OCI-LY7 (cell line): ENCODE data around the gene ZNF101. TPM values are rescaled to one million over a fixed set of nuclear protein-coding genes. Genes with fewer than 3 reads are reported as not detected.

Experiments used
- BruUV-seq: library from RNA; stranded (reverse); fragments of 400-500 nt; replicated peaks from 2 replicates; lab custom pipeline; 2021; lab: Mats Ljungman, UMichigan
- CTCF ChIA-PET: fragments of 300-600 bp; sonication (Branson Sonifier 250); formaldehyde crosslinking; loops from one replicate; lab custom pipeline; 2022; ENCODE audit warnings: antibody characterized with exemption; ENCODE audit not compliant: unreplicated experiment; lab: Charles Lee
- POLR2A ChIA-PET: fragments of 300-600 bp; sonication (Branson Sonifier 250); formaldehyde crosslinking; loops from one replicate; lab custom pipeline; 2022; ENCODE audit warnings: antibody characterized with exemption; lab: Charles Lee
- DNase-seq: peaks from one replicate; pipeline ENCODE4 v3.0.0-alpha.2; 2015; ENCODE audit warnings: low spot score
- H2AFZ ChIP-seq: fragments of 200-600 bp; sonication (generic), shearing (Covaris generic); 2 replicates; pipeline ENCODE4 v1.6.1; 2014; ENCODE audit warnings: mild to moderate bottlenecking, antibody characterized with exemption, low read length, moderate library complexity
- H3K27ac ChIP-seq: fragments of 200-600 bp; sonication (generic); 2 replicates; pipeline ENCODE4 v1.5.1; 2014; ENCODE audit warnings: mixed run types, low read depth, mild to moderate bottlenecking, moderate library complexity, low read length, inconsistent platforms; ENCODE audit not compliant: poor library complexity, severe bottlenecking
- H3K36me3 ChIP-seq: fragments of 200-600 bp; sonication (generic); 2 replicates; pipeline ENCODE4 v1.6.1; 2014; ENCODE audit warnings: mild to moderate bottlenecking, antibody characterized with exemption, low read length, moderate library complexity, mixed read lengths; ENCODE audit not compliant: insufficient read depth
- H3K4me1 ChIP-seq: fragments of 200-600 bp; sonication (generic); 2 replicates; pipeline ENCODE4 v1.5.1; 2014; ENCODE audit warnings: mild to moderate bottlenecking, low read length; ENCODE audit not compliant: insufficient read depth, poor library complexity, severe bottlenecking
- H3K4me2 ChIP-seq: fragments of 200-600 bp; sonication (generic); 2 replicates; pipeline ENCODE4 v1.6.1; 2014; ENCODE audit warnings: mild to moderate bottlenecking, low read length
- H3K4me3 ChIP-seq: fragments of 200-600 bp; sonication (generic); 2 replicates; pipeline ENCODE4 v1.5.1; 2014; ENCODE audit warnings: mild to moderate bottlenecking, low read depth, low read length; ENCODE audit not compliant: poor library complexity, severe bottlenecking
- H3K79me2 ChIP-seq: fragments of 200-600 bp; sonication (generic); 2 replicates; pipeline ENCODE4 v1.6.1; 2016; ENCODE audit warnings: low read depth, mild to moderate bottlenecking, low read length, moderate library complexity, mixed read lengths; ENCODE audit not compliant: insufficient read depth
- H3K9me2 ChIP-seq: fragments of 200-600 bp; sonication (generic); 2 replicates; pipeline ENCODE4 v1.6.1; 2016; ENCODE audit warnings: mild to moderate bottlenecking, low read length, mixed read lengths; ENCODE audit not compliant: insufficient read depth
- H3K9me3 ChIP-seq: fragments of 200-600 bp; sonication (generic); 2 replicates; pipeline ENCODE4 v1.6.1; 2014; ENCODE audit warnings: mild to moderate bottlenecking, mixed run types, low read length, mixed read lengths
- H4K20me1 ChIP-seq: fragments of 200-600 bp; sonication (generic); 2 replicates; pipeline ENCODE4 v1.6.1; 2014; ENCODE audit warnings: mild to moderate bottlenecking, antibody characterized with exemption, low read length, moderate library complexity, mixed read lengths; ENCODE audit not compliant: insufficient read depth
- EZH2phosphoT487 ChIP-seq: fragments of 200-600 bp; sonication (generic); IDR thresholded peaks from 2 replicates; pipeline ENCODE4 v1.6.1; 2018; ENCODE audit warnings: low read depth, borderline replicate concordance, mild to moderate bottlenecking, mixed run types, antibody characterized with exemption, low read length, moderate library complexity, mixed read lengths
- intact Hi-C: fragments of 100-400 bp; cut with micrococcal nuclease; formaldehyde crosslinking; loops from one replicate; pipeline ENCODE4 v1.10.0; 2022; ENCODE audit not compliant: unreplicated experiment
- total RNA-seq, 2 experiments: library from RNA; depleted of rRNA in 1 of 2; stranded (reverse); fragments of >200 nt in 1 of 2; shearing (Covaris generic) in 1 of 2; gene quantifications; 2 replicates each; pipeline ENCODE4 v1.2.3, GENCODE V29; 2014 to 2022
- TF ChIP-seq, protein P1 (sequence below): fragments of 200-600 bp; sonication (generic); conservative IDR thresholded peaks from 2 replicates; pipeline ENCODE4 v1.5.1; 2014; ENCODE audit warnings: mild to moderate bottlenecking, antibody characterized with exemption, low read length, moderate library complexity, mixed read lengths

The ZNF101 gene
- total RNA-seq, 2 experiments from 2014 or later, result 66.6 to 83.8 TPM

GRCh38 chr19:19656451-19657396 lies 11.9 kb upstream of the ZNF101 start:
- ChIA-PET CTCF (no interaction called here), POLR2A (no interaction called here)
- Histone ChIP-seq H3K36me3 (peaks cover 92% of the 10 kb centered on the region), H3K27ac (no peak overlapping the region), H3K79me2 (peaks cover 10% of the 10 kb centered on the region), H2AFZ (no peak overlapping the region), H4K20me1 (peaks cover 7% of the 10 kb centered on the region; the same call in 1 of the 2 replicates), H3K4me3 (no peak overlapping the region), H3K4me1 (peaks cover 8% of the 10 kb centered on the region), H3K4me2 (no peak overlapping the region), H3K9me2 (no peaks in the 10 kb centered on the region), H3K9me3 (no peaks in the 10 kb centered on the region)
- TF ChIP-seq EZH2phosphoT487, result no peak
- TF ChIP-seq, protein P1, sequence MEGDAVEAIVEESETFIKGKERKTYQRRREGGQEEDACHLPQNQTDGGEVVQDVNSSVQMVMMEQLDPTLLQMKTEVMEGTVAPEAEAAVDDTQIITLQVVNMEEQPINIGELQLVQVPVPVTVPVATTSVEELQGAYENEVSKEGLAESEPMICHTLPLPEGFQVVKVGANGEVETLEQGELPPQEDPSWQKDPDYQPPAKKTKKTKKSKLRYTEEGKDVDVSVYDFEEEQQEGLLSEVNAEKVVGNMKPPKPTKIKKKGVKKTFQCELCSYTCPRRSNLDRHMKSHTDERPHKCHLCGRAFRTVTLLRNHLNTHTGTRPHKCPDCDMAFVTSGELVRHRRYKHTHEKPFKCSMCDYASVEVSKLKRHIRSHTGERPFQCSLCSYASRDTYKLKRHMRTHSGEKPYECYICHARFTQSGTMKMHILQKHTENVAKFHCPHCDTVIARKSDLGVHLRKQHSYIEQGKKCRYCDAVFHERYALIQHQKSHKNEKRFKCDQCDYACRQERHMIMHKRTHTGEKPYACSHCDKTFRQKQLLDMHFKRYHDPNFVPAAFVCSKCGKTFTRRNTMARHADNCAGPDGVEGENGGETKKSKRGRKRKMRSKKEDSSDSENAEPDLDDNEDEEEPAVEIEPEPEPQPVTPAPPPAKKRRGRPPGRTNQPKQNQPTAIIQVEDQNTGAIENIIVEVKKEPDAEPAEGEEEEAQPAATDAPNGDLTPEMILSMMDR, result no peak
- no peak for DNase-seq
- BruUV-seq, result no TSS peak
- intact Hi-C loops, result no loop called here

- peaks cover 10% of the 10 kb centered on the region; the same call in 1 of the 2 replicates for H4K20me1 ChIP-seq
- intact Hi-C loops, result no loop called here
- peaks cover 16% of the 10 kb centered on the region for H3K79me2 ChIP-seq
- no peak overlapping the region for H3K4me3 ChIP-seq
- H3K36me3 ChIP-seq, result peaks cover 86% of the 10 kb centered on the region
- no peak overlapping the region for H3K27ac ChIP-seq
- no peak for DNase-seq
- TF ChIP-seq, protein P1, result no peak
- TF ChIP-seq EZH2phosphoT487, result no peak
- peaks cover 15% of the 10 kb centered on the region for H3K4me1 ChIP-seq
- H2AFZ ChIP-seq, result no peak overlapping the region
- H3K9me3 ChIP-seq, result no peaks in the 10 kb centered on the region
- BruUV-seq, result no TSS peak
- H3K9me2 ChIP-seq, result no peaks in the 10 kb centered on the region
- ChIA-PET POLR2A (no interaction called here), CTCF (no interaction called here)
- H3K4me2 ChIP-seq, result no peak overlapping the region
These were observed 11.2 kb upstream of the ZNF101 start for GRCh38 chr19:19657397-19657783.
